Measurements from ENCODE around the gene TNFRSF1A. TPM values are rescaled to one million over a fixed set of nuclear protein-coding genes. Genes with fewer than 3 reads are reported as not detected.

The TNFRSF1A gene
- total and polyA plus RNA-seq, 12 donors, result 29.4 to 100 (median 39.2) TPM

- ATAC-seq (no peak), DNase-seq (no peak)
- WGBS, 2 donors, result 90 to 97% methylated on average over 7 of the region's 7 CpGs
- TF ChIP-seq, protein P1, sequence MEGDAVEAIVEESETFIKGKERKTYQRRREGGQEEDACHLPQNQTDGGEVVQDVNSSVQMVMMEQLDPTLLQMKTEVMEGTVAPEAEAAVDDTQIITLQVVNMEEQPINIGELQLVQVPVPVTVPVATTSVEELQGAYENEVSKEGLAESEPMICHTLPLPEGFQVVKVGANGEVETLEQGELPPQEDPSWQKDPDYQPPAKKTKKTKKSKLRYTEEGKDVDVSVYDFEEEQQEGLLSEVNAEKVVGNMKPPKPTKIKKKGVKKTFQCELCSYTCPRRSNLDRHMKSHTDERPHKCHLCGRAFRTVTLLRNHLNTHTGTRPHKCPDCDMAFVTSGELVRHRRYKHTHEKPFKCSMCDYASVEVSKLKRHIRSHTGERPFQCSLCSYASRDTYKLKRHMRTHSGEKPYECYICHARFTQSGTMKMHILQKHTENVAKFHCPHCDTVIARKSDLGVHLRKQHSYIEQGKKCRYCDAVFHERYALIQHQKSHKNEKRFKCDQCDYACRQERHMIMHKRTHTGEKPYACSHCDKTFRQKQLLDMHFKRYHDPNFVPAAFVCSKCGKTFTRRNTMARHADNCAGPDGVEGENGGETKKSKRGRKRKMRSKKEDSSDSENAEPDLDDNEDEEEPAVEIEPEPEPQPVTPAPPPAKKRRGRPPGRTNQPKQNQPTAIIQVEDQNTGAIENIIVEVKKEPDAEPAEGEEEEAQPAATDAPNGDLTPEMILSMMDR (IDR thresholded peaks at IDR 0.05), result no peak
- H3K4me3 ChIP-seq, result no peak overlapping the region
- H3K27me3 ChIP-seq, result no peaks in the 10 kb centered on the region
- peaks cover 0 to 71% (median 25%) of the 10 kb centered on the region in 9 donors for H3K36me3 ChIP-seq
- H3K27ac ChIP-seq, result no peak overlapping the region
- H3K9me3 ChIP-seq, result no peaks in the 10 kb centered on the region
- intact Hi-C loops (cut with DNase I), result loop anchor here in 1 of 10 donors (10.0 kb wide), 1 partner anchor 53 kb away; no protein-coding TSS in a partner anchor
- H3K4me1 ChIP-seq, result peaks cover 7 to 58% (median 36%) of the 10 kb centered on the region in 9 donors
Measured at GRCh38 chr12:6387541-6387940, 45.7 kb upstream of the TNFRSF1A start.

DNA sequence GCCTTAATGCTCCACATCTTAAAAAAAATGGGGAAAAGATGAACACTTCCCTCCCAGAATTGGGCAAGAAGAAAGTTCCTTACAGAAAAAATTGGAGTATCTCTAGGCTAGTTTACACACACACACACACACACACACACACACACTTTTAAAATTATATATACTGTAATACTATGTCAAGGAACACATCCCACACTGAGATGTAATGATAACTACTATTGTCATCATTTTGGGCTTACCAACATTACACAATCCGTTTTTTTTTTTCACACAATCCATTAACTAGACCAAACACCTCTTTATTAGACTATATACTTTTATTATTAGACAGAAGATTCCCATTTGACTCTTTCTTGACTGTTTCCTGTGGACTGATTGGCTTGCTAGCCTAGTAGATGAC lies 44.6 kb upstream of the TNFRSF1A start:
- TF ChIP-seq, protein P1 (IDR thresholded peaks at IDR 0.05), result no peak
- H3K27me3 ChIP-seq, result no peaks in the 10 kb centered on the region
- ATAC-seq (no peak), DNase-seq (no peak)
- H3K9me3 ChIP-seq, result no peaks in the 10 kb centered on the region
- H3K4me3 ChIP-seq, result no peak overlapping the region
- no peak overlapping the region for H3K27ac ChIP-seq
- intact Hi-C loops (cut with DNase I), result loop anchor here in 1 of 10 donors (10.0 kb wide), 1 partner anchor 52 kb away; no protein-coding TSS in a partner anchor
- H3K4me1 ChIP-seq, result peaks cover 5 to 52% (median 28%) of the 10 kb centered on the region in 9 donors
- 72 to 83% methylated on average over 1 of the region's 1 CpG for WGBS, 2 donors
- peaks cover 0 to 61% (median 25%) of the 10 kb centered on the region in 9 donors for H3K36me3 ChIP-seq

DNA sequence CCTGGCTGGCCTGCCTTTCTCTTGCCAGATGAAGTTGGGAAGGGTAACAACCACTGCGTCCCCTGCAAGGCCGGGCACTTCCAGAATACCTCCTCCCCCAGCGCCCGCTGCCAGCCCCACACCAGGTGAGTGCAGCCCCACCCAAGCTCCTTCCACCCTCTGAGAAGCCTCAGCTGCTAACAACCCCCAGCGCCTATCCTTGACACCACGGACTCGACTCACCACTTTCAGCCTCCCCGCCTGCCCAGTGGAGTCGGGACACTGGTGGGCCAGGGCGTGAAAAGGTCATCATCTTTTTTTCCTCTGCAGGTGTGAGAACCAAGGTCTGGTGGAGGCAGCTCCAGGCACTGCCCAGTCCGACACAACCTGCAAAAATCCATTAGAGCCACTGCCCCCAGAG lies 44.2 kb upstream of the TNFRSF1A start:
- TF ChIP-seq, protein P1 (IDR thresholded peaks at IDR 0.05), result no peak
- ATAC-seq (no peak), DNase-seq (no peak)
- Histone ChIP-seq H3K36me3 (peaks cover 0 to 57% (median 25%) of the 10 kb centered on the region in 9 donors), H3K9me3 (no peaks in the 10 kb centered on the region), H3K27ac (no peak overlapping the region), H3K4me1 (peaks cover 5 to 52% (median 28%) of the 10 kb centered on the region in 9 donors), H3K27me3 (no peaks in the 10 kb centered on the region), H3K4me3 (no peak overlapping the region)
- intact Hi-C loops (cut with DNase I), result loop anchor here in 1 of 10 donors (10.0 kb wide), 1 partner anchor 51 kb away; no protein-coding TSS in a partner anchor
- WGBS, 2 donors, result 88 to 89% methylated on average over 11 of the region's 11 CpGs

- WGBS, 2 donors, result 58 to 73% methylated on average over 36 of the region's 36 CpGs
- Histone ChIP-seq H3K4me3 (peak overlapping the region; percentile 53 to 94 (median 82)), H3K4me1 (peaks cover 5 to 60% (median 28%) of the 10 kb centered on the region in 9 donors), H3K27ac (peak overlapping the region; percentile 63 to 98 (median 95)), H3K9me3 (no peaks in the 10 kb centered on the region), H3K36me3 (peaks cover 0 to 44% (median 19%) of the 10 kb centered on the region in 9 donors), H3K27me3 (no peaks in the 10 kb centered on the region)
- ATAC-seq (peak in 5 of 8 donors; percentile 0 to 4 (median 1)), DNase-seq (no peak)
- intact Hi-C loops (cut with DNase I), result loop anchor here in 5 of 10 donors (2.0 to 10.0 kb wide), 3 partner anchors 47 to 50 kb away; no protein-coding TSS in a partner anchor
- TF ChIP-seq, protein P1 (IDR thresholded peaks at IDR 0.05), result no peak
Measured at GRCh38 chr12:6384499-6385436, 42.9 kb upstream of the TNFRSF1A start.

Data from heart right ventricle (tissue), 16 donors.